ENCODE data around the gene PHF21B.

The PHF21B gene

GRCh38 chr22:45051946-45052345, 42.1 kb upstream of the PHF21B start:
- TF ChIP-seq, protein P1, sequence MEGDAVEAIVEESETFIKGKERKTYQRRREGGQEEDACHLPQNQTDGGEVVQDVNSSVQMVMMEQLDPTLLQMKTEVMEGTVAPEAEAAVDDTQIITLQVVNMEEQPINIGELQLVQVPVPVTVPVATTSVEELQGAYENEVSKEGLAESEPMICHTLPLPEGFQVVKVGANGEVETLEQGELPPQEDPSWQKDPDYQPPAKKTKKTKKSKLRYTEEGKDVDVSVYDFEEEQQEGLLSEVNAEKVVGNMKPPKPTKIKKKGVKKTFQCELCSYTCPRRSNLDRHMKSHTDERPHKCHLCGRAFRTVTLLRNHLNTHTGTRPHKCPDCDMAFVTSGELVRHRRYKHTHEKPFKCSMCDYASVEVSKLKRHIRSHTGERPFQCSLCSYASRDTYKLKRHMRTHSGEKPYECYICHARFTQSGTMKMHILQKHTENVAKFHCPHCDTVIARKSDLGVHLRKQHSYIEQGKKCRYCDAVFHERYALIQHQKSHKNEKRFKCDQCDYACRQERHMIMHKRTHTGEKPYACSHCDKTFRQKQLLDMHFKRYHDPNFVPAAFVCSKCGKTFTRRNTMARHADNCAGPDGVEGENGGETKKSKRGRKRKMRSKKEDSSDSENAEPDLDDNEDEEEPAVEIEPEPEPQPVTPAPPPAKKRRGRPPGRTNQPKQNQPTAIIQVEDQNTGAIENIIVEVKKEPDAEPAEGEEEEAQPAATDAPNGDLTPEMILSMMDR (IDR thresholded peaks at IDR 0.05; ENCODE audit: borderline replicate concordance, control extremely low read depth, extremely low read depth, insufficient read depth, missing control alignments) = no peak
- DNase-seq (ENCODE audit: low spot score) = no peak
- in situ Hi-C loops (cut with MboI; ENCODE audit: low sequenced_read_pairs, unreplicated experiment) = no loop called here

DNA sequence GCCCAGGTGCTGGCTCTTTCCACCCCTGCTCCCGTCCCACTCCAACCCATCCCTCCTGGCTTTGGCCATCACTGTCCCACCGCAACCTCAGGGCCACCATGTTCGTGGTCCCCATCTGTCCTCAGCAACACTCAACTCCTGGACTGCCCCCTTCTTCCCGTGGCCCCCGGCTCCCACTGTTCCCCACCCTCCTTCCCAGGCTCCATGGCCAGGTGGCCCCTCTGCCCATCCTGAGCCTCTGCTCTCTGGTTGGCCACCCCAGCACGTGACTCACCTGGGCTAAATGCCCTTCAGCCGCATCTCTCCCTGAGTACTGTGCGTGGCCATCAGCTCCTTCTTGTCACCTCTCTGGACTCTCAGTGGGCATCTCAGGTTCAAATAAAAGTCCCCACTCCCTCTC, 41.6 kb upstream of the PHF21B start:
- in situ Hi-C loops (cut with MboI; ENCODE audit: low sequenced_read_pairs, unreplicated experiment) = no loop called here
- DNase-seq (ENCODE audit: low spot score) = no peak
- TF ChIP-seq, protein P1 (IDR thresholded peaks at IDR 0.05; ENCODE audit: borderline replicate concordance, control extremely low read depth, extremely low read depth, insufficient read depth, missing control alignments) = no peak

- in situ Hi-C loops (cut with MboI; ENCODE audit: low sequenced_read_pairs, unreplicated experiment) = no loop called here
- TF ChIP-seq, protein P1 (IDR thresholded peaks at IDR 0.05; ENCODE audit: borderline replicate concordance, control extremely low read depth, extremely low read depth, insufficient read depth, missing control alignments) = no peak
Measured at GRCh38 chr22:45047260-45047659, 37.5 kb upstream of the PHF21B start.

GRCh38 chr22:45045208-45045607, 35.4 kb upstream of the PHF21B start:
- no peak for DNase-seq (ENCODE audit: low spot score)
- in situ Hi-C loops (cut with MboI; ENCODE audit: low sequenced_read_pairs, unreplicated experiment) = no loop called here
- TF ChIP-seq, protein P1 (IDR thresholded peaks at IDR 0.05; ENCODE audit: borderline replicate concordance, control extremely low read depth, extremely low read depth, insufficient read depth, missing control alignments) = no peak

More at GRCh38 chr22:45047260-45047659, 37.5 kb upstream of the PHF21B start:
- no peak for DNase-seq (ENCODE audit: low spot score)

GRCh38 chr22:45042263-45042662, 32.5 kb upstream of the PHF21B start:
- no peak for DNase-seq (ENCODE audit: low spot score)
- in situ Hi-C loops (cut with MboI; ENCODE audit: low sequenced_read_pairs, unreplicated experiment) = no loop called here
- TF ChIP-seq, protein P1 (IDR thresholded peaks at IDR 0.05; ENCODE audit: borderline replicate concordance, control extremely low read depth, extremely low read depth, insufficient read depth, missing control alignments) = no peak

DNA sequence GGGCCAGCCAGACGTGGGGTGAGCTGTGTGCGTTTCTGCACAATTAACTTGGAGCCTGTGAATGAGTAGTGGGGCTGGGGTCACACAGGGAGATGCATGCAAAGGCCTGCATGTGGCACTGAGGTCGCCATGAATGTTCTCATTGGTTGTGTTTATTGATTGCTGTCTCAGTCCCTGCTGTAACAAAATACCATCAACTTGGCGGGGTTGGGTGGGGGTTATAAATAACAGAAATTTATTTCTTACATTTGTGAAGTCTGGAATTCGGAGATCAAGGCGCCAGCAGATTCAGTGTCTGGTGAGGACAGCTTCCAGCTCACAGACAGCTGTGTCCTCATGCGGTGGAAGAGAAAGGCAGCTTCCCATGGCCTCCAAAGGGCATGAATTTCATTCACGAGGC, 29.3 kb upstream of the PHF21B start:
- TF ChIP-seq, protein P1 (IDR thresholded peaks at IDR 0.05; ENCODE audit: borderline replicate concordance, control extremely low read depth, extremely low read depth, insufficient read depth, missing control alignments) = no peak
- in situ Hi-C loops (cut with MboI; ENCODE audit: low sequenced_read_pairs, unreplicated experiment) = no loop called here
- DNase-seq (ENCODE audit: low spot score) = no peak

DNA sequence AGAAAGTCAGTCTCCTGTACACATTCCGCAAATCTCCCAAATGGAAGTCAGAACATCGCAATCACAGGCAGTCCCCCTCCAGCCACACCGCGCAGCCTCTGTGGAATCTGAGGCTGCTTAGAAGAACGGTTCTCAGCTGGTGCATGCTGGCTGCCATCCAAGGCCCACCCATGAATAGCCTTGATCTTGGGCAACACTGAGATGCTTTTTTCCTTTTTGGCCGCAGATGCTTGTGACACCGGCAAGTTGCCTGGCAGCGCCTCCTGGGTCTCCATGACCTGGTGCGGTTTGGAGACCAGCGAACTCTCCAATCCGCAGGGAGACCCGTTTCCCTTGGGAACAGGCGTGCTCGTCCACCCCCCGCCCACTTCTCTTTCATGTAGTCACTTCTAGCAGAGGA, 26.3 kb upstream of the PHF21B start:
- no peak for DNase-seq (ENCODE audit: low spot score)
- in situ Hi-C loops (cut with MboI; ENCODE audit: low sequenced_read_pairs, unreplicated experiment) = no loop called here
- TF ChIP-seq, protein P1 (IDR thresholded peaks at IDR 0.05; ENCODE audit: borderline replicate concordance, control extremely low read depth, extremely low read depth, insufficient read depth, missing control alignments) = no peak

All from GM13976 (cell line).